ENCODE results near the gene TBXAS1. TPM values are rescaled to one million over a fixed set of nuclear protein-coding genes. Genes with fewer than 3 reads are reported as not detected.

TBXAS1 gene
- total RNA-seq, 1 experiment from 2014 or later = 2.3 TPM

DNA sequence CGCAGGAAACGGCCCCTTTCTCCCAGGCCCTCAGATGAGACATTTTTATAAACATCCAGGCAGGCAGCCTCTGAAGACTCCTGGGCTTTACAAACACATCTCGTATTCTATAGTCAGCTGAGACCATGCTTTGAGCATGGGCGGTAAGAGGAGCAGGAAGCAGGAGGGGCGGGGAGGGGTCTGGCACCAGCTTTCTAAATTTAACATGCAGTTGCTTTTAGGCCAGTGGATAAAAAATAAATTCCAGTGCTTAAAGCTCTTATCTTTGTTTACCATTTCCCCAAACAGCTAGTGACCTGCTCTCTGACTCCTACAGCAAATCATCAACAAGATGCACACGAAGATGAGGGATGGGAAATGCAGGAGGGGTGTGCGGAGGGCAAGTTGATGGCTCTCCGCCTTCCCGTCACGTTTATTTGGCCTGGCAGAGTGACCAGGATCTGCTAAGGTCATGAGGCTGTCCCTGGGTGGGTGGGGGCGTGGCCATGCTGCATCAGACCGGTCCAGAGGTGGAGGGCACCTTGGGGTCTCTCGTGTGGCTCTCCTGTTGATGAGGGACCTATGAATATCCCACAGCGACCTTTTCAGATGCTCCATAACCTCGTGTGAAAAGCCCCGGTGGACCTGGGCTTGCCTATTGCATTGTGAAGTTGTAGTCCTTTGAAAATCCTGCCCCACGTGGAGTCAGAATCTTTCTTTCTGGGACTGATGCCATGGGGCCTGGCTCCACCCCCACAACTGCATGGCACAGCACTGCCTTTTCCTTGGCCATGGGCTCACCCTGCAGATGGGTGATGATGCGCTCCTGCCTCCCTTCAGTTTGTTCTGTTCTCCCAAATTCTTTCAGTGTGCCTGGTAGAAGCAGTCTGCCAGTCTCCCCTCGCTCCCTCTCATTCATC lies 166.2 kb downstream of the TBXAS1 start:
- no peaks in the 10 kb centered on the region for H3K9me3 Mint-ChIP-seq
- no peak for DNase-seq (ENCODE audit: low spot score)
- TF ChIP-seq KAT7 (CRISPR knock-in tag; IDR thresholded peaks at IDR 0.05; ENCODE audit: borderline replicate concordance) = no peak
- TF ChIP-seq, protein P1, sequence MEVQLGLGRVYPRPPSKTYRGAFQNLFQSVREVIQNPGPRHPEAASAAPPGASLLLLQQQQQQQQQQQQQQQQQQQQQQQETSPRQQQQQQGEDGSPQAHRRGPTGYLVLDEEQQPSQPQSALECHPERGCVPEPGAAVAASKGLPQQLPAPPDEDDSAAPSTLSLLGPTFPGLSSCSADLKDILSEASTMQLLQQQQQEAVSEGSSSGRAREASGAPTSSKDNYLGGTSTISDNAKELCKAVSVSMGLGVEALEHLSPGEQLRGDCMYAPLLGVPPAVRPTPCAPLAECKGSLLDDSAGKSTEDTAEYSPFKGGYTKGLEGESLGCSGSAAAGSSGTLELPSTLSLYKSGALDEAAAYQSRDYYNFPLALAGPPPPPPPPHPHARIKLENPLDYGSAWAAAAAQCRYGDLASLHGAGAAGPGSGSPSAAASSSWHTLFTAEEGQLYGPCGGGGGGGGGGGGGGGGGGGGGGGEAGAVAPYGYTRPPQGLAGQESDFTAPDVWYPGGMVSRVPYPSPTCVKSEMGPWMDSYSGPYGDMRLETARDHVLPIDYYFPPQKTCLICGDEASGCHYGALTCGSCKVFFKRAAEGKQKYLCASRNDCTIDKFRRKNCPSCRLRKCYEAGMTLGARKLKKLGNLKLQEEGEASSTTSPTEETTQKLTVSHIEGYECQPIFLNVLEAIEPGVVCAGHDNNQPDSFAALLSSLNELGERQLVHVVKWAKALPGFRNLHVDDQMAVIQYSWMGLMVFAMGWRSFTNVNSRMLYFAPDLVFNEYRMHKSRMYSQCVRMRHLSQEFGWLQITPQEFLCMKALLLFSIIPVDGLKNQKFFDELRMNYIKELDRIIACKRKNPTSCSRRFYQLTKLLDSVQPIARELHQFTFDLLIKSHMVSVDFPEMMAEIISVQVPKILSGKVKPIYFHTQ (CRISPR knock-in tag; IDR thresholded peaks at IDR 0.05) = no peak
- TF ChIP-seq, protein P2, sequence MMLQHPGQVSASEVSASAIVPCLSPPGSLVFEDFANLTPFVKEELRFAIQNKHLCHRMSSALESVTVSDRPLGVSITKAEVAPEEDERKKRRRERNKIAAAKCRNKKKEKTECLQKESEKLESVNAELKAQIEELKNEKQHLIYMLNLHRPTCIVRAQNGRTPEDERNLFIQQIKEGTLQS (CRISPR knock-in tag; conservative IDR thresholded peaks at IDR 0.05) = no peak
- no peak for TF ChIP-seq PRRX2 (CRISPR knock-in tag; IDR thresholded peaks at IDR 0.05)
- TF ChIP-seq JUN (CRISPR knock-in tag; IDR thresholded peaks at IDR 0.05) = no peak
- TF ChIP-seq SMAD4 (CRISPR knock-in tag; IDR thresholded peaks at IDR 0.05) = no peak
- TF ChIP-seq GABPB1 (CRISPR knock-in tag; IDR thresholded peaks at IDR 0.05) = no peak
- TF ChIP-seq, protein P3, sequence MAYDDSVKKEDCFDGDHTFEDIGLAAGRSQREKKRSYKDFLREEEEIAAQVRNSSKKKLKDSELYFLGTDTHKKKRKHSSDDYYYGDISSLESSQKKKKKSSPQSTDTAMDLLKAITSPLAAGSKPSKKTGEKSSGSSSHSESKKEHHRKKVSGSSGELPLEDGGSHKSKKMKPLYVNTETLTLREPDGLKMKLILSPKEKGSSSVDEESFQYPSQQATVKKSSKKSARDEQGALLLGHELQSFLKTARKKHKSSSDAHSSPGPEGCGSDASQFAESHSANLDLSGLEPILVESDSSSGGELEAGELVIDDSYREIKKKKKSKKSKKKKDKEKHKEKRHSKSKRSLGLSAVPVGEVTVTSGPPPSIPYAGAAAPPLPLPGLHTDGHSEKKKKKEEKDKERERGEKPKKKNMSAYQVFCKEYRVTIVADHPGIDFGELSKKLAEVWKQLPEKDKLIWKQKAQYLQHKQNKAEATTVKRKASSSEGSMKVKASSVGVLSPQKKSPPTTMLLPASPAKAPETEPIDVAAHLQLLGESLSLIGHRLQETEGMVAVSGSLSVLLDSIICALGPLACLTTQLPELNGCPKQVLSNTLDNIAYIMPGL (CRISPR knock-in tag; IDR thresholded peaks at IDR 0.05) = no peak
- TF ChIP-seq, protein P4, sequence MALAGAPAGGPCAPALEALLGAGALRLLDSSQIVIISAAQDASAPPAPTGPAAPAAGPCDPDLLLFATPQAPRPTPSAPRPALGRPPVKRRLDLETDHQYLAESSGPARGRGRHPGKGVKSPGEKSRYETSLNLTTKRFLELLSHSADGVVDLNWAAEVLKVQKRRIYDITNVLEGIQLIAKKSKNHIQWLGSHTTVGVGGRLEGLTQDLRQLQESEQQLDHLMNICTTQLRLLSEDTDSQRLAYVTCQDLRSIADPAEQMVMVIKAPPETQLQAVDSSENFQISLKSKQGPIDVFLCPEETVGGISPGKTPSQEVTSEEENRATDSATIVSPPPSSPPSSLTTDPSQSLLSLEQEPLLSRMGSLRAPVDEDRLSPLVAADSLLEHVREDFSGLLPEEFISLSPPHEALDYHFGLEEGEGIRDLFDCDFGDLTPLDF (CRISPR knock-in tag; IDR thresholded peaks at IDR 0.05) = no peak
- TF ChIP-seq TEAD1 (CRISPR knock-in tag; IDR thresholded peaks at IDR 0.05) = no peak
- no peak for TF ChIP-seq NFATC4 (CRISPR knock-in tag; IDR thresholded peaks at IDR 0.05)
- TF ChIP-seq ZBTB21 (CRISPR knock-in tag; IDR thresholded peaks at IDR 0.05; ENCODE audit: borderline replicate concordance) = no peak
- TF ChIP-seq TCF7 (CRISPR knock-in tag; IDR thresholded peaks at IDR 0.05; ENCODE audit: low read depth) = no peak
- TF ChIP-seq ZNF219 (CRISPR knock-in tag; IDR thresholded peaks at IDR 0.05; ENCODE audit: borderline replicate concordance) = no peak
- peaks cover 5% of the 10 kb centered on the region for H3K4me1 Mint-ChIP-seq
- no peaks in the 10 kb centered on the region for H3K36me3 Mint-ChIP-seq
- POLR2A ChIA-PET = no interaction called here
- CTCF ChIA-PET = interaction anchor here (1.4 to 1.8 kb wide), 2 partner anchors 23 to 377 kb away, joined by 5 to 6 read pairs; no protein-coding TSS in a partner anchor
- no peak overlapping the region for H3K27ac Mint-ChIP-seq
- no peak overlapping the region for H3K4me3 Mint-ChIP-seq
- ATAC-seq = no peak
- no peaks in the 10 kb centered on the region; the same call in 1 of the 2 replicates for H3K27me3 Mint-ChIP-seq (ENCODE audit: low read depth)

DNA sequence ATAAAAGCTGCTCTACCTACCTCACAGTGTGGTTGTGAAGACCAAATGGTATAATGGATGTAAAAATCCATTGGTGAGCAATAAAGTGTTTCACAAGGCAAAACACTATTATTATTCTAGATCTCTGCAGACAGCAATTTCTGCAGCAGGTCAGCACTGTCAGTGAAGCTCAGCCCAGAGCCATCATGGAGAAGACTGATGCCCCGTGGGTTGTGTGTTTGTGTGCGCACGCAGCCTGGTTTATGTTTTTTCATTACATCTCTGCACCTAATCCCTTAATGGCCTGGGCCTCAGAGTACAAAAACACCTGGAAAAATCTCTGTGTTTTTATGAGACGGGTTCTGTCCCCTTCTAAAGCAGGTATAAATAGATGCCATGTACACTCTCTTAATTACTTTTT lies 169.5 kb downstream of the TBXAS1 start:
- no peak for ATAC-seq
- TF ChIP-seq ZNF138 (CRISPR knock-in tag; conservative IDR thresholded peaks at IDR 0.05) = no peak
- no peaks in the 10 kb centered on the region for H3K9me3 Mint-ChIP-seq
- H3K27me3 Mint-ChIP-seq (ENCODE audit: low read depth) = no peaks in the 10 kb centered on the region; the same call in 1 of the 2 replicates
- peaks cover 3% of the 10 kb centered on the region for H3K4me1 Mint-ChIP-seq
- H3K36me3 Mint-ChIP-seq = no peaks in the 10 kb centered on the region
- no peak overlapping the region for H3K27ac Mint-ChIP-seq
- DNase-seq (ENCODE audit: low spot score) = no peak
- no peak overlapping the region for H3K4me3 Mint-ChIP-seq
- ChIA-PET POLR2A (no interaction called here), CTCF (interaction anchor here (1.7 kb wide), 1 partner anchor 353 kb away, joined by 6 read pairs; no protein-coding TSS in a partner anchor)

DNA sequence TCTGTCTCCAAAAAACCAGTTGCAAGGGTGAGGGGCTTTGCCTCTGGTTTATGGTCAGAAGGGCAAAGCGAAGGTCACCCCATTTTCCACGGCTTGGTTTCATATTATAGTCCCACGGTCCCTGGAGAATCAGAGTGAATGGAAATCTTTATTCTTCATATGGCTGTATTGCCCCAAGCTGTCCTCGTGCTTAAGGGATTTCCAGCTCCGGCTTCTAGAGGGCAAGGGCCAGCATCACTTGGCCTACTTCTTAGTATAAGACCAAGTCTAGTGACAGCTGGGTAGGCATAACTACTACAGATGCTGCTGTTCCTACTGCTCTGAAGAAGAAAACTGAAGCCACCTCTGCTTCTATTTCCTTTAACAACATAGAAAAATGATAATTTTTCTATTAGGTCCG lies 170.5 kb downstream of the TBXAS1 start:
- ATAC-seq = no peak
- Mint-ChIP-seq H3K27ac (no peak overlapping the region), H3K27me3 (ENCODE audit: low read depth) (no peaks in the 10 kb centered on the region; the same call in 1 of the 2 replicates), H3K9me3 (no peaks in the 10 kb centered on the region), H3K36me3 (no peaks in the 10 kb centered on the region), H3K4me3 (no peak overlapping the region), H3K4me1 (peaks cover 11% of the 10 kb centered on the region)
- DNase-seq (ENCODE audit: low spot score) = no peak
- CTCF ChIA-PET = interaction anchor here (1.7 kb wide), 1 partner anchor 354 kb away, joined by 6 read pairs; no protein-coding TSS in a partner anchor
- POLR2A ChIA-PET = no interaction called here
- no peak for TF ChIP-seq SMAD4 (CRISPR knock-in tag; IDR thresholded peaks at IDR 0.05)
- TF ChIP-seq JAZF1 (CRISPR knock-in tag; IDR thresholded peaks at IDR 0.05) = no peak
- no peak for TF ChIP-seq NR2C2 (CRISPR knock-in tag; IDR thresholded peaks at IDR 0.05)
- TF ChIP-seq ZNF671 (CRISPR knock-in tag; IDR thresholded peaks at IDR 0.05) = no peak
- no peak for TF ChIP-seq KAT7 (CRISPR knock-in tag; IDR thresholded peaks at IDR 0.05; ENCODE audit: borderline replicate concordance)
- TF ChIP-seq NR1H2 (CRISPR knock-in tag; IDR thresholded peaks at IDR 0.05) = no peak
- TF ChIP-seq, protein P5, sequence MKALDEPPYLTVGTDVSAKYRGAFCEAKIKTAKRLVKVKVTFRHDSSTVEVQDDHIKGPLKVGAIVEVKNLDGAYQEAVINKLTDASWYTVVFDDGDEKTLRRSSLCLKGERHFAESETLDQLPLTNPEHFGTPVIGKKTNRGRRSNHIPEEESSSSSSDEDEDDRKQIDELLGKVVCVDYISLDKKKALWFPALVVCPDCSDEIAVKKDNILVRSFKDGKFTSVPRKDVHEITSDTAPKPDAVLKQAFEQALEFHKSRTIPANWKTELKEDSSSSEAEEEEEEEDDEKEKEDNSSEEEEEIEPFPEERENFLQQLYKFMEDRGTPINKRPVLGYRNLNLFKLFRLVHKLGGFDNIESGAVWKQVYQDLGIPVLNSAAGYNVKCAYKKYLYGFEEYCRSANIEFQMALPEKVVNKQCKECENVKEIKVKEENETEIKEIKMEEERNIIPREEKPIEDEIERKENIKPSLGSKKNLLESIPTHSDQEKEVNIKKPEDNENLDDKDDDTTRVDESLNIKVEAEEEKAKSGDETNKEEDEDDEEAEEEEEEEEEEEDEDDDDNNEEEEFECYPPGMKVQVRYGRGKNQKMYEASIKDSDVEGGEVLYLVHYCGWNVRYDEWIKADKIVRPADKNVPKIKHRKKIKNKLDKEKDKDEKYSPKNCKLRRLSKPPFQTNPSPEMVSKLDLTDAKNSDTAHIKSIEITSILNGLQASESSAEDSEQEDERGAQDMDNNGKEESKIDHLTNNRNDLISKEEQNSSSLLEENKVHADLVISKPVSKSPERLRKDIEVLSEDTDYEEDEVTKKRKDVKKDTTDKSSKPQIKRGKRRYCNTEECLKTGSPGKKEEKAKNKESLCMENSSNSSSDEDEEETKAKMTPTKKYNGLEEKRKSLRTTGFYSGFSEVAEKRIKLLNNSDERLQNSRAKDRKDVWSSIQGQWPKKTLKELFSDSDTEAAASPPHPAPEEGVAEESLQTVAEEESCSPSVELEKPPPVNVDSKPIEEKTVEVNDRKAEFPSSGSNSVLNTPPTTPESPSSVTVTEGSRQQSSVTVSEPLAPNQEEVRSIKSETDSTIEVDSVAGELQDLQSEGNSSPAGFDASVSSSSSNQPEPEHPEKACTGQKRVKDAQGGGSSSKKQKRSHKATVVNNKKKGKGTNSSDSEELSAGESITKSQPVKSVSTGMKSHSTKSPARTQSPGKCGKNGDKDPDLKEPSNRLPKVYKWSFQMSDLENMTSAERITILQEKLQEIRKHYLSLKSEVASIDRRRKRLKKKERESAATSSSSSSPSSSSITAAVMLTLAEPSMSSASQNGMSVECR (CRISPR knock-in tag; IDR thresholded peaks at IDR 0.05; ENCODE audit: borderline replicate concordance) = no peak
- TF ChIP-seq PRRX2 (CRISPR knock-in tag; IDR thresholded peaks at IDR 0.05) = no peak
- no peak for TF ChIP-seq FOXP1 (CRISPR knock-in tag; IDR thresholded peaks at IDR 0.05; ENCODE audit: borderline replicate concordance)

All from WTC11 (cell line).